ENCODE data around the gene NECAB2.

The NECAB2 gene

GRCh38 chr16:83951544-83951943 is 16.5 kb upstream of the NECAB2 start:
- no peak for DNase-seq (ENCODE audit: low read depth in 1 of 2, low spot score in 1 of 2)

GRCh38 chr16:83952587-83952939 is 15.5 kb upstream of the NECAB2 start:
- no peak for DNase-seq (ENCODE audit: low read depth in 1 of 2, low spot score in 1 of 2)

DNA sequence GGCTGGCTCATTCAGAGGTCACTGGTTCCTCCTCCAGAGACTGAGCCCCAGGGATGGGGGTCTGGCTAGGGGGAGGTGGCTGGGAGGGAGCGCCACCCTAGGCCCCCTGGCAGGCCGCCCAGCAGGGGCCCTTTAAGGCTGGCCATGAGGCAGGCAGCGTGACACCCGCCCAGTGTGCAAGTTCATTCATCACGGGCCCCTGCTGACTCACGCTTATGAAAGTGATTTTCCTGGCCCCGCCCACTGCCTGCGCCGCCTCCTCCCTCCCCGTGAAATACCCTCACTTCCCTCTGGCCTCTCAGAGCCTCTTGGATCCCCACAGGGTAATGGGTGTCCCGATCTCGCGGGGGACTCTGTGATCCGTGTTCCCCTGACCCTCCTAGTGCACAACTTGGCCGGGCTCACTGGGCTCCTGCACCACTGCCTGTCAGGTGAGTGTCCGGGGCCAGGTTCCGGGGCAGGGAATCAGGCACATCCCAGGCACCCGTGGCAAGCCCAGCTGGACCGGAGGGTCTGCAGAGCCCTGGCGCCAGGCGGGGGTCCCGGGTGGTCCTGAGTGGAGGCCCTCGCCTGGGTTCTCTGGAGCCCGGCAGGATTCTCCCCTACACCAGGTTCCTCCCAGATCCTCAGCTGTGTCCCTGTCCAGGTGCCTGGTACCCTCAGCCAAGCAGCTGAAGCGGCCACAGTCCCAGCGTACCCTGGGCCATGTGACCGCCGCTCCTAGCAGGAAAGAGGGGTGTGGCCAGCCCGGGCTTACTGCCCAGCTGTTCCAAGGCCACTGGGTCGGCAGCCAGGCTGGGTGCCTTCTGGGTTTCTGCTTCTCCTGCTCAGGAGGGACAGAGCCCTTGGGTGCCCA is 14.9 kb upstream of the NECAB2 start, which contains the start of gene OSGIN1:
TSS of gene OSGIN1 (plus strand) at position 301 of the 856 bp plus-strand sequence. CDS start 4,432 bp downstream, outside the sequence.
- DNase-seq (ENCODE audit: low read depth in 1 of 2, low spot score in 1 of 2), result peak; percentile 55 to 79

DNA sequence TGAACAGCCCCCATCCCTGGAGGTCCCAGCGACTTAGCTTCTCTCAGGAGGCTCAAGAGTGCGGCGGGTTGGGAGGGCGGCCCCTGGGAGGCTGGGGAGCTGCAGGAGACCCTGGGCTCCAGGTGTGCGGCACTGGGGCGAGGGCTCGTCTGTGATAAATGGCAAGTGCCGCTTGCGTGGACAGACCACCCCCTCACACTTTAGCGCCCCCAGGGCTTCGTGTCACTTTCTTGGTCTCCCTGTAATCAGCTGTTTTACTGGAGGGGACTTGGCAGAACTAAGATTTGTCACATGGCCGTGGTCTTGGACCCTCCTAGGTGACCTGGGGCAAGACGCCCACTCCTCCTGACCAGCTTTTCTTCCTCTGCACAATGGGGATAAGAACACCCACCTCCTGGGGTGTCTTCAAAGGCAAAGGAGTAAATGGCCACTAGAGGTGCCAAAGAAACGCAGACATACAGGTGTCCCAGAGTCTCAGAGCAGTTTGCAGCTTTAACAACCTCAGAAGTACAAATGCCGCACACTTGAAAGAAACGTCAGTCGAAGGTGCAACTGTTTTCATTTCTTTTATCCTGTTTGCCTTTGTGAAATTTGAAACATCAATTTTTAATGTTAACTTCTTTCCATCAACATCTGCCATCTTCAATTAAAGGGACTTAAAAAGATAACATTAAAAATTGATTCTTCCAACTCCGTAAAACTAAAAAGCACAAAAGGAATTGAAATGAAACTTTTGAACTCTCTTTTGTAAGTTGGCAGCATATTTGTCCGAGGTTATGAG is 14.1 kb upstream of the NECAB2 start:
- no peak for DNase-seq (ENCODE audit: low read depth in 1 of 2, low spot score in 1 of 2)

- no peak for DNase-seq (ENCODE audit: low read depth in 1 of 2, low spot score in 1 of 2)
Measured at GRCh38 chr16:83954577-83955016, 13.4 kb upstream of the NECAB2 start.

DNA sequence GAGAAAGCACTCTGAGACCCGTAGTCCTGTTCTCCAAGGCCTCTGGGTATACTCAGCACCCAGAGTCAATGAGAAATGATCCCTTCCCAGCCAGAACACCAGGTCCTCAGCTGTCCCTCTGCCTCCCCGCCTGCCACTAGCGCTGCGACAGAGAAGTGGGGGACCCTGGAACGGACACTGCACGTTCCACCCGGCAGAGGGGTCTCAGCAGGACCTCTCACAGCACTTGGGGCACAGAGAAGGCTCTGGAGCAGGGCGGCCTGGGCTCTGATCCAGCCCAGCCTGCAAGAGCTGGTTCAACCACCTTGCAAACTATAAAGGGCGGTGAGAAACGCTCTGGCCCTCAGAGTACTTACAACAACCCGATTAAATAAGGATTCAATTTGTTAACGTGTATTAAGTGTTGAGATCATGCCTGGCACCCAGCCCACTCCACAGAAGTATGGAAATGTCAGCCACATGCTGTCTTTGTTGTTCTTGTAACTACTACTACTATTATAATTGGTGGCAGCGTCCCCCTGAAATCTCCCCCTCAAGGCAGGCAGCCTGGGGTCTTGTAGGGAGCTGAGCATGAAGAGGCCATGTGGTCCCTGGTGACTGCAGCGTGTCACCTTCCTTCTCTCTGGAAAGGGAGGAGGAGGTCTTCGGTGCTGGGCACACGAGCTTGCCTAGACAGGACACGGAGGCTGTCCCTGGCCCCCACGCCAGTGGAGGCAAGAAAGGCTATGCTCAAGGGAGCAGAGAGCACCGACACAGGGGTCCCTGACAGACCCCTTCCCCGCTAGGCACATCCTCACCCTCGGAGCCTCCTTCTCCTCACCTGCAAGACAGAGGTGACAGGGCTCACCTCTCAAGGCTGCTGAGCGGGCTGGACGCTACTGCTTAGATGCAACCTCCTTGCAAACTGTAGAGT is 12.6 kb upstream of the NECAB2 start:
- DNase-seq (ENCODE audit: low read depth in 1 of 2, low spot score in 1 of 2), result no peak

- DNase-seq (ENCODE audit: low read depth in 1 of 2, low spot score in 1 of 2), result peak; percentile 44 to 68
Measured at GRCh38 chr16:83956336-83957289, 11.4 kb upstream of the NECAB2 start.

GRCh38 chr16:83957296-83957855 is 10.7 kb upstream of the NECAB2 start:
- no peak for DNase-seq (ENCODE audit: low read depth in 1 of 2, low spot score in 1 of 2)

GRCh38 chr16:83958137-83958845 is 9.8 kb upstream of the NECAB2 start:
- no peak for DNase-seq (ENCODE audit: low read depth in 1 of 2, low spot score in 1 of 2)

GRCh38 chr16:83958846-83959565 is 9.0 kb upstream of the NECAB2 start:
- DNase-seq (ENCODE audit: low read depth in 1 of 2, low spot score in 1 of 2), result no peak

DNA sequence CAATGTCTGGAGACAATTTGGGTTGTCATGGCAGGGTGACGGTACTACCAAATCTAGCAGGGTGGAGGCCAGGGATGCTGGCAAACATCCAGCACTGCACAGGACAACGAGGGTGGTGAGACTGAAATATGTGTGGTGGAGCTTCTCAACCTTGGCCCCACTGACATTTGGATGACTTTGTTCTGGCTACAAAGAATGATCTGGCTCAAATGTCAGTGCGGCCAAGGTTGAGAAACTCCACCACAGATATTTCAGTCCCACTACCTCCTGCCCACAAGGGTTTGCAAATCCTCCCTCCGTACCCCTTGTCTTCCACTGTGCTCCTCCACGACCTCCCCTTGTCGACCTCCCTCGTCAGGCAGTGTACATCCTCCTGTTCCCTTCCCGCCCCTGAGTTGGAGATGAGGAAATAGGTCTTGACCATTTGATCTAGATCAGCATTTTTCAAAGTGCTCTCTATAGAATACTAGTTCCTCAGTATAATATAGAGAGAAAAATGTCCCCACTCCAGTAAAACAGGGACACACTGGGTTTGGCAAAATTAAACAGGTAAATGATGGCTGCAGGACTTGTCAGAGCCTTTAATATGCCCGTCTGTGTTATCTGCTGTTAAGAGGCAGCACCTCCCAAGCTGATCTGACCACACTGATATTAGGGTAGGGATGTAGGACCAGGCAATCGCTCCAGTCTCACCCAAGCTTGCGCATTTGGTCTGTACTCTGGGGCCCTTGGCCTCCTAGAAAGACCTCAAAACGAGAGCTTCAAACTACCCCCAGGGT is 8.2 kb upstream of the NECAB2 start:
- DNase-seq (ENCODE audit: low read depth in 1 of 2, low spot score in 1 of 2), result no peak

- no peak for DNase-seq (ENCODE audit: low read depth in 1 of 2, low spot score in 1 of 2)
Measured at GRCh38 chr16:83960521-83961249, 7.4 kb upstream of the NECAB2 start.

GRCh38 chr16:83961591-83961990 is 6.5 kb upstream of the NECAB2 start:
- no peak for DNase-seq (ENCODE audit: low read depth in 1 of 2, low spot score in 1 of 2)

DNA sequence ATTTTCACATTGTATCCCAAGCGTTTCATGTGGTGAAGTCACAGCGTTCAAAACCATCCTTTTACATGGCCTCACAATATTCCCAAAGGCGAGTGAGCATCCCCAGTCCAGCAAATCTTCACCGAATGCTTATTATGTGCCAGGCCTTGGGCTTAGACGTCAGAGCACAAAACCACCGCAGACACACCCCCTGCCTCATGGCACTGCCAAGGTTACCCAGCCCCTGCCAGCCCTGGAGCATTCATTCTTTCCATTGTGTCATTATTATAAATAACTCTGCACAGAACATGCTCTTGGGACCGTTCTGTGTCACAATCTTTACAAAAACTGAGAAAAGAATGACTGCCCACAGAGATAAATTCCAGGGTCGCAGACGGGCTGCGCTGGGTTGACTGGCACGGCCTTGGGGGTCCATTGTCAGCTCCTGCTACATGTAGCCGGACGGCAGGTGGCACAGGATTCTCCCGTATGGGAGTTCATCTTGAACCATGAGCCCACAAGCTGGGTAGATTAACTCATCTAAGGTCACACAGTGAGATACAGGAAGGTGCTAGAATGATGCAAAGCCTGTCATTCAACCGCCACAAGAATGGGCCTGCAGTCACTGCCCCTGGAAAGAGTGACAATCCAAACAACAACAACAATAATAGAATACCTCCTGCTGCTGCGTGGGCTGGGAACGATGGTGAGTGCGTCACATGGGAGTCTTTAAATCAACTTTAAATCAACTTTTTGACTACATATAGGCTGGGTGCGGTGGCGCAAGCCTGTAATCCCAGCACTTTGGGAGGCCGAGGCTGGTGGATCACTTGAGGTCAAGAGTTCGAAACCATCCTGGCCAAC is 4.5 kb upstream of the NECAB2 start:
- DNase-seq (ENCODE audit: low read depth in 1 of 2, low spot score in 1 of 2), result no peak

DNA sequence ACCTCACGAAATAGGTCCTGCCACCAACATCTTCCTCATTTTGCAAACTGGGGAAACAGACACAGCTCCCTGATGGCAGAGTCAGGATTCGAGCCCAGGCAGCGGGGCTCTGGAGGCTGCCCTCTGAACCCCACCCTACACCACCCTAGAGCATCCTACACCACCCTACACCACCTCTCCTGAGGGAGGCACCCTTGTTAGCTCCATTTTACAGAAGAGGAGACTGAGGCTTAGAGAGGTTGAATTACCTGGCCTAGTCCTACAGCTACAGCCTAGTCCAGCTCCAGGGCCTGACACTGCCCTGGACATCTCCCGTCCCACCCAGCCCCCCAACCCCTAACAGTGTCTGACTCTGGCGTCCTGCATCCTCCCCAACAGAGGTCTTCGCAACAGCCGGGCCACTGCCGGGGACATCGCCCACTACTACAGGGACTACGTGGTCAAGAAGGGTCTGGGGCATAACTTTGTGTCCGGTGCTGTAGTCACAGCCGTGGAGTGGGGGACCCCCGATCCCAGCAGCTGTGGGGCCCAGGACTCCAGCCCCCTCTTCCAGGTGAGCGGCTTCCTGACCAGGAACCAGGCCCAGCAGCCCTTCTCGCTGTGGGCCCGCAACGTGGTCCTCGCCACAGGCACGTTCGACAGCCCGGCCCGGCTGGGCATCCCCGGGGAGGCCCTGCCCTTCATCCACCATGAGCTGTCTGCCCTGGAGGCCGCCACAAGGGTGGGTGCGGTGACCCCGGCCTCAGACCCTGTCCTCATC is 3.2 kb upstream of the NECAB2 start:
- DNase-seq (ENCODE audit: low read depth in 1 of 2, low spot score in 1 of 2), result no peak
